K562 (cell line): Measurements from ENCODE around the gene RAI1. TPM values are rescaled to one million over a fixed set of nuclear protein-coding genes. Genes with fewer than 3 reads are reported as not detected.

Source experiments
- ATAC-seq: fragments of 200-7000 bp; cut with Tn5 transposase; 3 replicates; pipeline ENCODE4 v1.9.1; 2020; ENCODE audit warnings: moderate library complexity
- BruUV-seq: library from RNA; stranded (reverse); fragments of 400-500 nt; replicated peaks from 2 replicates; lab custom pipeline; 2021; lab: Mats Ljungman, UMichigan
- CTCF ChIA-PET: fragments of 300-600 bp; formaldehyde crosslinking; extraction: SDS; loops from one replicate; lab custom pipeline; 2021; ENCODE audit warnings: low intra/inter-chr PET ratio; lab: Yijun Ruan, JAX
- POLR2A ChIA-PET: fragments of 300-600, 350-650 bp; sonication (Branson Sonifier 250); formaldehyde crosslinking; extraction: SDS; loops from one replicate; lab custom pipeline; 2021; ENCODE audit warnings: antibody characterized with exemption, inconsistent platforms; lab: Yijun Ruan, JAX
- DNase-seq, 4 experiments: peaks; one replicate each; pipeline versions ENCODE4 v3.0.0 to v3.0.0-alpha.2; 2011 to 2018; ENCODE audit warnings: low spot score in 3 of 4, mixed read lengths in 3 of 4; ENCODE audit errors: extremely low read depth in 1 of 4
- FAIRE-seq: peaks from 2 replicates; lab custom pipeline; 2011; peaks lifted over from hg19 to GRCh38; lab: Jason Lieb, UNC
- H2AFZ ChIP-seq: 2 replicates; pipeline ENCODE4 v1.6.0; 2011; ENCODE audit warnings: low read depth, low read length, control low read depth, inconsistent platforms
- H3K27ac ChIP-seq: fragments of 200-600 bp; 3 replicates; pipeline ENCODE4 v1.8.0; 2011; ENCODE audit warnings: low read depth, mild to moderate bottlenecking, control low read depth, inconsistent platforms, low read length, moderate library complexity, mixed read lengths; ENCODE audit errors: extremely low read depth
- H3K27me3 ChIP-seq, 2 experiments: fragments of 300-600 bp in 1 of 2; 2 replicates in 1 of 2; 3 replicates in 1 of 2; pipeline versions ENCODE4 v1.6.0 to v1.8.0; 2011; ENCODE audit warnings: inconsistent platforms in 2 of 2, low read length in 2 of 2, mild to moderate bottlenecking in 1 of 2, mixed read lengths in 1 of 2, moderate library complexity in 1 of 2; ENCODE audit not compliant: control insufficient read depth in 2 of 2, insufficient read depth in 2 of 2
- H3K36me3 ChIP-seq: fragments of 300-600 bp; 3 replicates; pipeline ENCODE4 v1.8.0; 2011; ENCODE audit warnings: mild to moderate bottlenecking, low read length, inconsistent platforms; ENCODE audit not compliant: control insufficient read depth, insufficient read depth
- H3K4me1 ChIP-seq, 2 experiments: fragments of 200-600 bp in 1 of 2; replicated peaks in 1 of 2; 2 replicates in 1 of 2; 3 replicates in 1 of 2; pipeline versions ENCODE4 v1.5.1 to v1.8.0; 2011; ENCODE audit warnings: inconsistent platforms in 2 of 2, low read length in 2 of 2, mild to moderate bottlenecking in 1 of 2, mixed read lengths in 1 of 2, moderate library complexity in 1 of 2; ENCODE audit not compliant: control insufficient read depth in 2 of 2, insufficient read depth in 2 of 2
- H3K4me2 ChIP-seq: 2 replicates; pipeline ENCODE4 v1.6.1; 2011; ENCODE audit warnings: low read length, control low read depth, inconsistent platforms, mixed read lengths; ENCODE audit not compliant: insufficient read depth
- H3K4me3 ChIP-seq: fragments of 200-600 bp; sonication (generic), shearing (Covaris generic); 2 replicates; pipeline ENCODE4 v1.5.1; 2016; ENCODE audit warnings: control low read depth, inconsistent platforms
- H3K79me2 ChIP-seq: fragments of 200-600 bp; 3 replicates; pipeline ENCODE4 v1.8.0; 2011; ENCODE audit warnings: low read length, inconsistent platforms; ENCODE audit not compliant: control insufficient read depth, insufficient read depth
- H3K9ac ChIP-seq, 2 experiments: 2 replicates each; pipeline versions ENCODE4 v1.6.0 to v1.6.1; 2011; ENCODE audit warnings: low read depth in 2 of 2, low read length in 2 of 2, control low read depth in 1 of 2, inconsistent platforms in 1 of 2, mild to moderate bottlenecking in 1 of 2, mixed read lengths in 1 of 2; ENCODE audit not compliant: insufficient read depth in 1 of 2
- H3K9me1 ChIP-seq: one replicate; pipeline ENCODE4 v1.6.0; 2011; ENCODE audit warnings: inconsistent platforms, mild to moderate bottlenecking, low read length, moderate library complexity; ENCODE audit not compliant: control insufficient read depth, insufficient read depth
- H3K9me3 ChIP-seq: replicated peaks from 2 replicates; pipeline ENCODE4 v1.5.1; 2011; ENCODE audit warnings: low read depth, low read length, inconsistent platforms; ENCODE audit not compliant: control insufficient read depth, insufficient read depth
- H4K20me1 ChIP-seq: replicated peaks from 2 replicates; pipeline ENCODE4 v1.6.1; 2011; ENCODE audit warnings: low read length, inconsistent platforms, mixed read lengths; ENCODE audit not compliant: control insufficient read depth, insufficient read depth
- LCOR ChIP-seq: sonication (generic); formaldehyde crosslinking; IDR thresholded peaks from 2 replicates; pipeline ENCODE4 v1.8.0; 2022; ENCODE audit warnings: mild to moderate bottlenecking, missing genetic modification reagents
- STAT5A ChIP-seq: IDR thresholded peaks from 2 replicates; pipeline ENCODE4 v1.6.1; 2012; ENCODE audit warnings: low read length, inconsistent platforms, borderline replicate concordance
- ZBTB33 ChIP-seq: sonication (generic); formaldehyde crosslinking; IDR thresholded peaks from 2 replicates; pipeline ENCODE4 v1.8.1; 2023; ENCODE audit warnings: mild to moderate bottlenecking, missing genetic modification reagents
- ZBTB7A ChIP-seq: IDR thresholded peaks from 2 replicates; pipeline ENCODE4 v1.6.1; 2011; ENCODE audit warnings: low read depth, mild to moderate bottlenecking, low read length, moderate library complexity, borderline replicate concordance; ENCODE audit not compliant: control insufficient read depth
- ZNF445 ChIP-seq: fragments of 250-450 bp; sonication (Bioruptor Pico); IDR thresholded peaks from 2 replicates; pipeline ENCODE4 v1.4.0; 2020; ENCODE audit warnings: low read depth, mild to moderate bottlenecking, moderate library complexity
- WGBS: fragments of 100-300 bp; shearing (Covaris generic); methylation state at CpG from one replicate; pipeline ENCODE4 v1.1.6; 2016; ENCODE audit warnings: low coverage, mixed read lengths; ENCODE audit not compliant: insufficient coverage; ENCODE audit errors: missing lambda C conversion rate; 5-methylcytosine and 5-hydroxymethylcytosine counted together
- in situ Hi-C: fragments of 300-500 bp; cut with MboI; formaldehyde crosslinking; loops from 4 replicates; pipeline ENCODE4 v1.15.0; 2018; ENCODE audit warnings: inconsistent platforms, mixed read lengths
- intact Hi-C: fragments of 100-400 bp; cut with micrococcal nuclease; formaldehyde crosslinking; loops from 2 replicates; pipeline ENCODE4 v1.14.2; 2022
- polyA plus RNA-seq, 8 experiments: library from polyadenylated mRNA; depleted of rRNA in 4 of 8; stranded (reverse) in 5 of 8; unstranded in 3 of 8; fragments of >200 nt; fragmentation: Nextera tagmentation in 2 of 8; fragmentation: Illumina TruSeq in 1 of 8; extraction: Ambion mirVana in 2 of 8; extraction: Trizol in 1 of 8; gene quantifications; 2 replicates each; pipeline versions ENCODE4 v1.2.1 to v1.2.3, GENCODE V29; 2011 to 2014; ENCODE audit warnings: inconsistent platforms in 1 of 8, missing spikeins in 1 of 8
- total RNA-seq, 7 experiments: library from RNA; depleted of rRNA in 6 of 7; stranded (reverse); fragments of >200 nt in 6 of 7; fragmentation: Illumina TruSeq in 2 of 7; extraction: Trizol in 2 of 7; gene quantifications; 2 replicates each; pipeline versions ENCODE4 v1.2.1 to v1.2.3, GENCODE V29; 2011 to 2021; ENCODE audit warnings: low replicate concordance in 1 of 7

Gene RAI1
- total and polyA plus RNA-seq, 9 of the 15 experiments (the other 6 are each of a cell fraction or from before 2014, with no cell fraction given), result 0.68 to 19.9 (median 5.5) TPM

GRCh38 chr17:17779015-17779611, 97.9 kb downstream of the RAI1 start:
- H3K9ac ChIP-seq, result peak overlapping the region in 1 of 2 experiments; percentile 58; a peak in 2 of 4 replicates

DNA sequence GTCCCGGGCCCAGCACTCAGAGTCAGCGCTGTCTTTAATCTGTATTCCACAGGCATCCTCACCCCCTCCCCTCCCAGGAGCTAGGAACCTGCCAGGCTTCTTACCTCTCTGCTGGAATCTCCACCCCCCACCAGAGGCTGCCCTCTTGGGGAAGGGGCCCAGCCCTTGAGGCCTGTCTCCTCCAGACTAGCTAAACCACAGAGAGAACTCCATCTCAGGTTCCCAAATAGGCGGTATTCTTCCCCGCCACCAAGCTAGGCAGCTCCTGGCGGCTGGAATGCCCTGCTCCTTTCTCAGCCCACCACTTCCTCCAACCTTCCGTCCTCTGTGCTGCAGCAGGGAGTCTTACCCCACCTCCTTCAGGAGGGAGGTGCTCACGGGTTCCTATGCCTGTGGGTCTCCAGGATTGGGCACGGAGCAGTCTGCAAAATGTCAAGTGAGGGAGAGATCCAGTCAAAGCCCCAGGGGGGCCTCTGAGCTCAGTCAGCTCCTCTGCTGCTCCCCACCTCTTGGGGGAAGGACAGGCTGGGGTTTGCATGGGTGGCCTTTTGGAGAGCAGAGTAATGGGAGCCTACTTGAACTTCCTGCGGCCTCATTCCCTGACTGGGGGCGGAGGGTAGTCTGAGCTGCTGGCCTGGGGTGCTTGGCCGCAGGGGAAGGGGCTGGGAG, 99.8 kb downstream of the RAI1 start:
- no peak overlapping the region for H3K4me3 ChIP-seq
- no peak overlapping the region; the same call in 2 of the 3 replicates for H3K27ac ChIP-seq
- no peaks in the 10 kb centered on the region for H3K27me3 ChIP-seq
- H3K36me3 ChIP-seq, result no peaks in the 10 kb centered on the region
- intact Hi-C loops, result loop anchor here (10.0 kb wide), 1 partner anchor 96 kb away; the partner anchor contains the start of gene RAI1
- no peaks in the 10 kb centered on the region for H3K9me1 ChIP-seq
- H2AFZ ChIP-seq, result no peak overlapping the region
- FAIRE-seq (no peak), DNase-seq (no peak), ATAC-seq (peak; percentile 12; the same call in 1 of the 3 replicates)
- H3K79me2 ChIP-seq, result peaks cover 21% of the 10 kb centered on the region; the same call in 2 of the 3 replicates
- no peaks in the 10 kb centered on the region; the same call in 1 of the 2 replicates for H4K20me1 ChIP-seq
- ChIA-PET POLR2A (interaction anchor here (0.8 to 1.5 kb wide), 2 partner anchors 28 to 45 kb away, joined by 3 to 5 read pairs; no protein-coding TSS in a partner anchor), CTCF (no interaction called here)
- 57% methylated on average over 6 of the region's 11 CpGs for WGBS
- in situ Hi-C loops, result no loop called here
- peak overlapping the region in 1 of 2 experiments; percentile 61; a peak in 2 of 4 replicates for H3K9ac ChIP-seq
- peaks cover 9 to 69% of the 10 kb centered on the region in 2 experiments for H3K4me1 ChIP-seq
- no peak for TF ChIP-seq STAT5A
- no peak for TF ChIP-seq LCOR
- TF ChIP-seq ZBTB33 (CRISPR knock-in tag), result peak; percentile 32; the same call in 1 of the 2 replicates
- TF ChIP-seq ZBTB7A, result 0 out of 2 replicates have a peak, but pooled peaks have one; percentile 0
- no peak for TF ChIP-seq ZNF445 (CRISPR knock-in tag)
- H3K9me3 ChIP-seq, result no peaks in the 10 kb centered on the region
- no TSS peak for BruUV-seq
- H3K4me2 ChIP-seq, result no peak overlapping the region

More at GRCh38 chr17:17779015-17779611, 97.9 kb downstream of the RAI1 start:
- no peak overlapping the region for H3K27ac ChIP-seq
- H3K4me1 ChIP-seq, result peaks cover 9 to 53% of the 10 kb centered on the region in 2 experiments
- in situ Hi-C loops, result no loop called here
- H3K4me3 ChIP-seq, result no peak overlapping the region
- intact Hi-C loops, result no loop called here
- H3K27me3 ChIP-seq, result no peaks in the 10 kb centered on the region
- H3K9me1 ChIP-seq, result no peaks in the 10 kb centered on the region
- FAIRE-seq (no peak), ATAC-seq (no peak), DNase-seq (no peak)
- no TSS peak for BruUV-seq
- no peaks in the 10 kb centered on the region for H3K36me3 ChIP-seq
- CTCF ChIA-PET, result no interaction called here
- H3K9me3 ChIP-seq, result no peaks in the 10 kb centered on the region
- no peak overlapping the region for H2AFZ ChIP-seq
- TF ChIP-seq STAT5A, result no peak
- no peaks in the 10 kb centered on the region for H4K20me1 ChIP-seq
- peaks cover 11% of the 10 kb centered on the region; the same call in 2 of the 3 replicates for H3K79me2 ChIP-seq
- H3K4me2 ChIP-seq, result no peak overlapping the region
- WGBS, result 84% methylated on average over 14 of the region's 16 CpGs
- POLR2A ChIA-PET, result no interaction called here
